WTC11 (cell line): ENCODE results near the gene MAP4K3. TPM values are rescaled to one million over a fixed set of nuclear protein-coding genes. Genes with fewer than 3 reads are reported as not detected.

Experiments
- ATAC-seq: fragments of 200-7000 bp; cut with Tn5 transposase; 2 replicates; pipeline ENCODE4 v1.10.0; 2021; ENCODE audit warnings: mild to moderate bottlenecking, moderate library complexity
- Bru-seq: library from RNA; stranded (reverse); fragments of 400-500 nt; gene quantifications from one replicate; lab custom pipeline; 2021; lab: Mats Ljungman, UMichigan
- CTCF ChIA-PET: fragments of 300-600 bp; sonication (Branson Sonifier 250); formaldehyde crosslinking; loops from one replicate; lab custom pipeline; 2021; ENCODE audit warnings: antibody characterized with exemption; lab: Charles Lee
- POLR2A ChIA-PET: fragments of 350-600 bp; sonication (Branson Sonifier 250); formaldehyde crosslinking; loops from one replicate; lab custom pipeline; 2021; ENCODE audit warnings: antibody characterized with exemption; lab: Charles Lee
- DNase-seq: peaks from one replicate; pipeline ENCODE4 v3.0.0; 2021; ENCODE audit warnings: low spot score
- H3K27ac Mint-ChIP-seq: 2 replicates; pipeline ENCODE4 v1.8.0; 2021; ENCODE audit warnings: mixed read lengths
- H3K27me3 Mint-ChIP-seq: 2 replicates; pipeline ENCODE4 v1.8.0; 2021; ENCODE audit warnings: low read depth, mild to moderate bottlenecking, moderate library complexity, mixed read lengths
- H3K36me3 Mint-ChIP-seq: 2 replicates; pipeline ENCODE4 v1.8.0; 2021; ENCODE audit warnings: mixed read lengths
- H3K4me1 Mint-ChIP-seq: 2 replicates; pipeline ENCODE4 v1.8.0; 2022; ENCODE audit warnings: mixed read lengths
- H3K4me3 Mint-ChIP-seq: 2 replicates; pipeline ENCODE4 v1.8.0; 2021; ENCODE audit warnings: mild to moderate bottlenecking, moderate library complexity, mixed read lengths
- H3K9me3 Mint-ChIP-seq: 2 replicates; pipeline ENCODE4 v1.8.0; 2021; ENCODE audit warnings: mixed read lengths
- ATF1 ChIP-seq: sonication (generic); formaldehyde crosslinking; IDR thresholded peaks from 2 replicates; pipeline ENCODE4 v1.8.1; 2023; ENCODE audit warnings: mild to moderate bottlenecking, moderate library complexity, missing genetic modification reagents
- E2F5 ChIP-seq: sonication (generic); formaldehyde crosslinking; IDR thresholded peaks from 2 replicates; pipeline ENCODE4 v1.8.1; 2022; ENCODE audit warnings: mild to moderate bottlenecking, moderate library complexity, missing genetic modification reagents
- ESRRA ChIP-seq: sonication (generic); formaldehyde crosslinking; IDR thresholded peaks from 2 replicates; pipeline ENCODE4 v1.8.1; 2022; ENCODE audit warnings: mild to moderate bottlenecking, missing genetic modification reagents, borderline replicate concordance
- ETV6 ChIP-seq: sonication (generic); formaldehyde crosslinking; IDR thresholded peaks from 2 replicates; pipeline ENCODE4 v1.8.1; 2022; ENCODE audit warnings: mild to moderate bottlenecking, missing genetic modification reagents
- FOXJ3 ChIP-seq: sonication (generic); formaldehyde crosslinking; IDR thresholded peaks from 2 replicates; pipeline ENCODE4 v1.9.0; 2021; ENCODE audit warnings: missing genetic modification reagents, mild to moderate bottlenecking, borderline replicate concordance
- FOXK1 ChIP-seq: sonication (generic); formaldehyde crosslinking; IDR thresholded peaks from 2 replicates; pipeline ENCODE4 v1.8.0; 2022; ENCODE audit warnings: mild to moderate bottlenecking, moderate library complexity, missing genetic modification reagents
- FOXP1 ChIP-seq: sonication (generic); formaldehyde crosslinking; IDR thresholded peaks from 2 replicates; pipeline ENCODE4 v1.8.0; 2022; ENCODE audit warnings: missing genetic modification reagents, mild to moderate bottlenecking, moderate library complexity, borderline replicate concordance
- MLX ChIP-seq: sonication (generic); formaldehyde crosslinking; IDR thresholded peaks from 2 replicates; pipeline ENCODE4 v1.8.1; 2023; ENCODE audit warnings: mild to moderate bottlenecking, missing genetic modification reagents, moderate library complexity
- NFATC4 ChIP-seq: fragments of 250-450 bp; sonication (Bioruptor Pico); IDR thresholded peaks from 2 replicates; pipeline ENCODE4 v1.9.0; 2021; ENCODE audit warnings: mild to moderate bottlenecking
- NR1H2 ChIP-seq: sonication (generic); formaldehyde crosslinking; IDR thresholded peaks from 2 replicates; pipeline ENCODE4 v1.9.0; 2021; ENCODE audit warnings: mild to moderate bottlenecking, moderate library complexity, missing genetic modification reagents
- SMAD4 ChIP-seq: sonication (generic); formaldehyde crosslinking; IDR thresholded peaks from 2 replicates; pipeline ENCODE4 v1.8.0; 2022; ENCODE audit warnings: mild to moderate bottlenecking, missing genetic modification reagents
- TP53 ChIP-seq: sonication (generic); formaldehyde crosslinking; IDR thresholded peaks from 2 replicates; pipeline ENCODE4 v1.8.1; 2023; ENCODE audit warnings: mild to moderate bottlenecking, missing genetic modification reagents
- USF1 ChIP-seq: sonication (generic); formaldehyde crosslinking; IDR thresholded peaks from 2 replicates; pipeline ENCODE4 v1.8.0; 2022; ENCODE audit warnings: mild to moderate bottlenecking, missing genetic modification reagents
- ZBTB21 ChIP-seq: sonication (generic); formaldehyde crosslinking; IDR thresholded peaks from 2 replicates; pipeline ENCODE4 v1.8.1; 2023; ENCODE audit warnings: mild to moderate bottlenecking, missing genetic modification reagents, borderline replicate concordance
- ZNF263 ChIP-seq: sonication (generic); formaldehyde crosslinking; IDR thresholded peaks from 2 replicates; pipeline ENCODE4 v1.8.1; 2022; ENCODE audit warnings: low read depth, mild to moderate bottlenecking, moderate library complexity, missing genetic modification reagents
- ZNF396 ChIP-seq: fragments of 250-450 bp; sonication (Bioruptor Pico); IDR thresholded peaks from 2 replicates; pipeline ENCODE4 v1.8.0; 2021; ENCODE audit warnings: mild to moderate bottlenecking, moderate library complexity, borderline replicate concordance
- ZNF416 ChIP-seq: fragments of 250-450 bp; sonication (Bioruptor Pico); IDR thresholded peaks from 2 replicates; pipeline ENCODE4 v1.9.0; 2021; ENCODE audit warnings: mild to moderate bottlenecking, inconsistent platforms
- ZNF423 ChIP-seq: fragments of 250-450 bp; sonication (Bioruptor Pico); IDR thresholded peaks from 2 replicates; pipeline ENCODE4 v2.1.2; 2022; ENCODE audit warnings: mild to moderate bottlenecking, moderate library complexity
- long read RNA-seq, 3 experiments: library from RNA in 1 of 3; library from capped mRNA in 1 of 3; library from polyadenylated mRNA in 1 of 3; unstranded in 2 of 3; stranded (forward) in 1 of 3; transcript quantifications; one replicate each; pipeline ENCODE4 v2.0.0, GENCODE V29; 2021
- total RNA-seq: library from RNA; stranded (reverse); gene quantifications from 3 replicates; pipeline ENCODE4 v1.2.3, GENCODE V29; 2021
- TF ChIP-seq, protein P1 (sequence below): sonication (generic); formaldehyde crosslinking; IDR thresholded peaks from 2 replicates; pipeline ENCODE4 v1.8.1; 2023; ENCODE audit warnings: mild to moderate bottlenecking, moderate library complexity, missing genetic modification reagents
- TF ChIP-seq, protein P2 (sequence below): fragments of 250-450 bp; sonication (Bioruptor Pico); conservative IDR thresholded peaks from 2 replicates; pipeline ENCODE4 v1.9.0; 2021; ENCODE audit warnings: mild to moderate bottlenecking
- TF ChIP-seq, protein P3 (sequence below): fragments of 200-600 bp; IDR thresholded peaks from 2 replicates; pipeline ENCODE4 v1.8.0; 2022; ENCODE audit warnings: antibody characterized with exemption
- TF ChIP-seq, protein P4 (sequence below): sonication (generic); formaldehyde crosslinking; conservative IDR thresholded peaks from 2 replicates; pipeline ENCODE4 v1.8.1; 2022; ENCODE audit warnings: mild to moderate bottlenecking, missing genetic modification reagents
- TF ChIP-seq, protein P5 (sequence below): sonication (generic); formaldehyde crosslinking; IDR thresholded peaks from 2 replicates; pipeline ENCODE4 v1.8.1; 2023; ENCODE audit warnings: mild to moderate bottlenecking, missing genetic modification reagents, moderate library complexity
- TF ChIP-seq, protein P6 (sequence below): fragments of 250-450 bp; sonication (Bioruptor Pico); IDR thresholded peaks from 2 replicates; pipeline ENCODE4 v1.9.0; 2021; ENCODE audit warnings: moderate library complexity, mild to moderate bottlenecking, inconsistent platforms, borderline replicate concordance

MAP4K3 gene
- total RNA-seq (51.6 to 73.2 TPM (median 65.2 TPM) in 3 replicates), Bru-seq, nascent RNA (percentile 90 among the genes with signal in this experiment)
- long read RNA-seq, experiment 1, full-length matches to known transcripts: 178 of 271 reads
- long read RNA-seq, experiment 1, partial matches to known transcripts: 31 of 271 reads
- long read RNA-seq, experiment 1, other reads (novel, unspliced or antisense): 62 of 271 reads
- long read RNA-seq, experiment 2, full-length matches to known transcripts: 12 of 52 reads
- long read RNA-seq, experiment 2, partial matches to known transcripts: 24 of 52 reads
- long read RNA-seq, experiment 2, other reads (novel, unspliced or antisense): 16 of 52 reads
- long read RNA-seq, experiment 3, partial matches to known transcripts: 3 of 5 reads
- long read RNA-seq, experiment 3, other reads (novel, unspliced or antisense): 2 of 5 reads

DNA sequence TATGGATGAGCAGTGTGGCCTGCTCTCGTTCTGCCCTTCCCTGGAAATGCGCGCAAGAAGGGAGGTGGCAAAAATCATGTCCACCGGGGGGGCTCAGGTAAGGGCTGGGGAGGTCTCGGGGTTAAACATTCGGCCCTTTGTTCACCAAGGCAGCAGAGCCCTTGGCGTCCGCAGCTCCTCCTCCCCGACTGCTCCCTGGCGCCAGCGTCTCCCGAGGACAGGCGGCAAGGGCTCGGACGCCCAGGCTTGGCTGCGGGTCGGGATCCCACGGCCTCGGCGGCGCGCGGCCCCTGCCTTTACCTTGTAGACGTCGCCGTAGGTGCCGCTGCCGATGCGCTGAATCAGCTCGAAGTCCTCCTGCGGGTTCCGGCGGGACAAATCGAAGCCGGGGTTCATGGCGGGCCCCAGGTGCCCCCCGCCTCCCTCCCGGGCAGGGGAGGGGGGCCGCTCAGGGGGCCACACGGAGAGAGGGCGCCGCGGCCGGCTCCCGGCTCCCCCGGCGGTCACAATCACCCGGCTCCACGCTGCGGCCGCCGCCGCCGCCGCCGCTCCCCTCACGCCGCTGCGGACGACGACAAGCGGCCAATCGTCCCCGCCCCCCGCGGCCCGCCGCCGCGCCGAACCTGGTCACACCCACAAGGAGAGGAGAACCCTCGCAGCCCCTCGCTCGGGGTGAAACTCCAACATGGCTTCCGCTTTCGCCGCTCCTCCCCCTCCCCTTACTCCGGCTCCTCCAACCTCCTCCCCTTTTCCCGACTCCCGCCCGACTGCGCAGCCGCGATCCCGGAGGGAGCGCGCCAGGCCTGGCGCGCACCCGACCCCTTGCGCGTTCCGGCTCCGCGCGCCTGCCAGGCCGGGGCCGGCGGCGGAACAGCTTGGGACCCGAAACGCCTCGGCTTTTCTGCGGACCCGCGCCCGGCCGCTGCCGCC is at the start of gene MAP4K3:
Gene MAP4K3 (minus strand): TSS at position 694 of the 930 bp plus-strand sequence. CDS start 298 bp downstream, at position 396.
- ChIA-PET CTCF (interaction anchor here (0.7 to 1.7 kb wide), 4 partner anchors 32 to 335 kb away, joined by 3 to 5 read pairs (median 3); no protein-coding TSS in a partner anchor), POLR2A (no interaction called here)
- Mint-ChIP-seq H3K9me3 (no peaks in the 10 kb centered on the region), H3K36me3 (no peaks in the 10 kb centered on the region), H3K27ac (peak within 1 kb of the TSS; percentile 93), H3K27me3 (no peaks in the 10 kb centered on the region), H3K4me3 (peak within 1 kb of the TSS; percentile 94), H3K4me1 (peaks cover 69% of the 10 kb centered on the region)
- ATAC-seq (peak; percentile 90), DNase-seq (peak; percentile 95)
- TF ChIP-seq E2F5: peak; percentile 79
- peak; percentile 4; the same call in 1 of the 2 replicates for TF ChIP-seq FOXK1 (CRISPR knock-in tag)
- TF ChIP-seq, protein P1, sequence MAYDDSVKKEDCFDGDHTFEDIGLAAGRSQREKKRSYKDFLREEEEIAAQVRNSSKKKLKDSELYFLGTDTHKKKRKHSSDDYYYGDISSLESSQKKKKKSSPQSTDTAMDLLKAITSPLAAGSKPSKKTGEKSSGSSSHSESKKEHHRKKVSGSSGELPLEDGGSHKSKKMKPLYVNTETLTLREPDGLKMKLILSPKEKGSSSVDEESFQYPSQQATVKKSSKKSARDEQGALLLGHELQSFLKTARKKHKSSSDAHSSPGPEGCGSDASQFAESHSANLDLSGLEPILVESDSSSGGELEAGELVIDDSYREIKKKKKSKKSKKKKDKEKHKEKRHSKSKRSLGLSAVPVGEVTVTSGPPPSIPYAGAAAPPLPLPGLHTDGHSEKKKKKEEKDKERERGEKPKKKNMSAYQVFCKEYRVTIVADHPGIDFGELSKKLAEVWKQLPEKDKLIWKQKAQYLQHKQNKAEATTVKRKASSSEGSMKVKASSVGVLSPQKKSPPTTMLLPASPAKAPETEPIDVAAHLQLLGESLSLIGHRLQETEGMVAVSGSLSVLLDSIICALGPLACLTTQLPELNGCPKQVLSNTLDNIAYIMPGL (CRISPR knock-in tag): peak; percentile 45; the same call in 1 of the 2 replicates
- no peak for TF ChIP-seq ZNF396 (CRISPR knock-in tag)
- no peak for TF ChIP-seq NFATC4 (CRISPR knock-in tag)
- TF ChIP-seq, protein P2, sequence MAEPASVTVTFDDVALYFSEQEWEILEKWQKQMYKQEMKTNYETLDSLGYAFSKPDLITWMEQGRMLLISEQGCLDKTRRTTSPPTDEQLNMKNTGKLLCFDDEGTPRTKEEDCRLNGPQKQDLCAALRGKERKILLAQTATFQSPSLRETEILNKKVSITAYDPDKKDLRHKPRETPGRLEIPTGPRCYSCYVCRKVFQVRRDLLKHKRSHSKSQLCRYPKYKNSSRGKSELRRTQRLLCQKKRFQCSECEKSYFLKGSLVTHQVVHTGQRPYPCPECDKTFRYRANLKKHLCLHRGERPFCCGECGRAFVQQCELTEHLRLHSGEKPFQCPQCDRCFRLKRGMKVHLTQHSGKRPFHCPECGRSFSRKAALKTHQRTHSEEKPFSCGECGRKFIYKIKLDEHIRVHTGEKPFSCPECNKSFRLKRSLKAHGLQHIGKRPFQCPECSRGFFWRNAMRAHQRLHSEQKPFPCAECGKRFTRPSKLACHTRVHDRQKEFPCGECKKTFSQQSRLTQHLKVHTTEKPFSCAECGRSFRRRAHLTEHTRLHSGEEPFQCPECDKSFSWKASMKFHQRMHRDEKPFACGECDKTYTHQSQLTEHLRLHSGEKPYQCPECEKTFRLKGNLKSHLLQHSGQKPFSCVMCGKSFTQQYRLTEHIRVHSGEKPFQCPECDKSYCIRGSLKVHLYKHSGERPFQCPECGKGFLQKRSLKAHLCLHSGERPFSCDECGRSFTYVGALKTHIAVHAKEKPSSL (CRISPR knock-in tag): no peak
- TF ChIP-seq USF1: no peak
- TF ChIP-seq ETV6 (CRISPR knock-in tag): 0 out of 2 replicates have a peak, but pooled peaks have one; percentile 7
- TF ChIP-seq NR1H2 (CRISPR knock-in tag): no peak
- TF ChIP-seq, protein P3, sequence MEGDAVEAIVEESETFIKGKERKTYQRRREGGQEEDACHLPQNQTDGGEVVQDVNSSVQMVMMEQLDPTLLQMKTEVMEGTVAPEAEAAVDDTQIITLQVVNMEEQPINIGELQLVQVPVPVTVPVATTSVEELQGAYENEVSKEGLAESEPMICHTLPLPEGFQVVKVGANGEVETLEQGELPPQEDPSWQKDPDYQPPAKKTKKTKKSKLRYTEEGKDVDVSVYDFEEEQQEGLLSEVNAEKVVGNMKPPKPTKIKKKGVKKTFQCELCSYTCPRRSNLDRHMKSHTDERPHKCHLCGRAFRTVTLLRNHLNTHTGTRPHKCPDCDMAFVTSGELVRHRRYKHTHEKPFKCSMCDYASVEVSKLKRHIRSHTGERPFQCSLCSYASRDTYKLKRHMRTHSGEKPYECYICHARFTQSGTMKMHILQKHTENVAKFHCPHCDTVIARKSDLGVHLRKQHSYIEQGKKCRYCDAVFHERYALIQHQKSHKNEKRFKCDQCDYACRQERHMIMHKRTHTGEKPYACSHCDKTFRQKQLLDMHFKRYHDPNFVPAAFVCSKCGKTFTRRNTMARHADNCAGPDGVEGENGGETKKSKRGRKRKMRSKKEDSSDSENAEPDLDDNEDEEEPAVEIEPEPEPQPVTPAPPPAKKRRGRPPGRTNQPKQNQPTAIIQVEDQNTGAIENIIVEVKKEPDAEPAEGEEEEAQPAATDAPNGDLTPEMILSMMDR: no peak
- TF ChIP-seq, protein P4, sequence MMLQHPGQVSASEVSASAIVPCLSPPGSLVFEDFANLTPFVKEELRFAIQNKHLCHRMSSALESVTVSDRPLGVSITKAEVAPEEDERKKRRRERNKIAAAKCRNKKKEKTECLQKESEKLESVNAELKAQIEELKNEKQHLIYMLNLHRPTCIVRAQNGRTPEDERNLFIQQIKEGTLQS: no peak
- TF ChIP-seq MLX (CRISPR knock-in tag): 0 out of 2 replicates have a peak, but pooled peaks have one; percentile 69
- peak; percentile 81; the same call in 1 of the 2 replicates for TF ChIP-seq ZBTB21
- 0 out of 2 replicates have a peak, but pooled peaks have one; percentile 48 for TF ChIP-seq TP53
- TF ChIP-seq ZNF416 (CRISPR knock-in tag): 0 out of 2 replicates have a peak, but pooled peaks have one; percentile 54
- TF ChIP-seq, protein P5, sequence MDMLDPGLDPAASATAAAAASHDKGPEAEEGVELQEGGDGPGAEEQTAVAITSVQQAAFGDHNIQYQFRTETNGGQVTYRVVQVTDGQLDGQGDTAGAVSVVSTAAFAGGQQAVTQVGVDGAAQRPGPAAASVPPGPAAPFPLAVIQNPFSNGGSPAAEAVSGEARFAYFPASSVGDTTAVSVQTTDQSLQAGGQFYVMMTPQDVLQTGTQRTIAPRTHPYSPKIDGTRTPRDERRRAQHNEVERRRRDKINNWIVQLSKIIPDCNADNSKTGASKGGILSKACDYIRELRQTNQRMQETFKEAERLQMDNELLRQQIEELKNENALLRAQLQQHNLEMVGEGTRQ: 0 out of 2 replicates have a peak, but pooled peaks have one; percentile 8
- TF ChIP-seq ZNF423 (CRISPR knock-in tag): peak; percentile 7; the same call in 1 of the 2 replicates
- TF ChIP-seq ATF1 (CRISPR knock-in tag): no peak
- TF ChIP-seq ZNF263 (CRISPR knock-in tag): peak; percentile 91
- no peak for TF ChIP-seq ESRRA (CRISPR knock-in tag)
- TF ChIP-seq FOXJ3: no peak
- TF ChIP-seq, protein P6, sequence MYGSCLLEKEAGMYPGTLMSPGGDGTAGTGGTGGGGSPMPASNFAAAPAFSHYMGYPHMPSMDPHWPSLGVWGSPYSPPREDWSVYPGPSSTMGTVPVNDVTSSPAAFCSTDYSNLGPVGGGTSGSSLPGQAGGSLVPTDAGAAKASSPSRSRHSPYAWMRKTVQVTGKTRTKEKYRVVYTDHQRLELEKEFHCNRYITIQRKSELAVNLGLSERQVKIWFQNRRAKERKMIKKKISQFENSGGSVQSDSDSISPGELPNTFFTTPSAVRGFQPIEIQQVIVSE (CRISPR knock-in tag): no peak
- peak; percentile 57; the same call in 1 of the 2 replicates for TF ChIP-seq FOXP1 (CRISPR knock-in tag)
- TF ChIP-seq SMAD4 (CRISPR knock-in tag): no peak
